ENCODE results near the gene RNF208. TPM values are rescaled to one million over a fixed set of nuclear protein-coding genes. Genes with fewer than 3 reads are reported as not detected.

RNF208 gene
- total RNA-seq, 1 donor from 2014 or later: 4.3 TPM

DNA sequence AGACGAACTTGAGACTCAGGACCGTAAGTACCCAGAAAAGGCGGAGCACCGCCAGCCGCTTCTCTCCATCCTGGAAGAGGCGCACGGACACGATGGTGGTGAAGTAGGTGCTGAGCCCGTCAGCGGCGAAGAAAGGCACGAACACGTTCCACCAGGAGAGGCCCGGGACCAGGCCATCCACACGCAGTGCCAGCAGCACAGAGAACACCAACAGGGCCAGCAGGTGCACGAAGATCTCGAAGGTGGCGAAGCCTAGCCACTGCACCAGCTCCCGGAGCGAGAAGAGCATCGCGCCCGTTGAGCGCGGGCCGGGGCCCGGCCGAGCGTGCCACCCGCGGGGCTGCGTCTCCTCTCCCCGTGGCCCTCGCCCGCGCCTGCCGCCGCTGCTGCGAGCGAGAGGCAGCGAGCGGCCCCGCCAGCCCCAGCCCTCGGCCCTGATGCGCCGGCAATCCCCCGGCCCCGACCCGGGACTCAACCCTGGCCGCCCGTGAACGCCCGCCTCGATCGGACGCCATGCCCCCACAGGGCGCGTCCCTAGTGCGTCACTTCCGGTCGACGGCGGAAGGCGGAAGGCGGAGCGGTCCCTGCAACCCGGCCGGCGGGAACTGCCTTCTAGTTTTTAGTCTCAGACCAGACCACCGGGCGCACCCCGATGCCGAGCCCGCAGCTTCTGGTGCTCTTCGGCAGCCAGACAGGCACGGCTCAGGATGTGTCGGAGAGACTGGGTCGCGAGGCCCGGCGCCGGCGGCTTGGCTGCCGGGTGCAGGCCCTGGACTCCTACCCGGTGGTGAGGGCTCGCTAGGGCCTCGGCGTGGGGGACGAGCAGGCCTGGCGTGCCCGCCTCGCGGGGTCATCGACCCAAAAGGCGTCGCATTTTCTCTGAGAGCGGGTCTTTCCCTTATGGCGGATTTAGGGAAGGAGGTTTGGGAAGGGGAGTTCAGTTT lies 16.6 kb downstream of the RNF208 start, which contains the start of the genes NDOR1 and TMEM203:
TSS of gene NDOR1 (plus strand) at position 575 of the 944 bp plus-strand sequence. CDS start at position 653, 78 bp downstream.
TSS of gene TMEM203 (minus strand) at position 523 of the 944 bp plus-strand sequence. CDS start at position 289, 234 bp downstream.
- Histone ChIP-seq H3K27me3 (ENCODE audit: insufficient read depth, low read length) (no peaks in the 10 kb centered on the region), H3K36me3 (ENCODE audit: insufficient read depth, low read length) (no peaks in the 10 kb centered on the region), H4K20me1 (ENCODE audit: insufficient read depth, low read length) (peaks cover 10% of the 10 kb centered on the region), H3K9ac (ENCODE audit: low read length) (peak within 1 kb of the TSS; percentile 97), H3K4me2 (ENCODE audit: low read length) (peak within 1 kb of the TSS; percentile 98), H3K4me1 (ENCODE audit: insufficient read depth, low read length) (peaks cover 23% of the 10 kb centered on the region), H3K79me2 (ENCODE audit: insufficient read depth, low read length) (peaks cover 53% of the 10 kb centered on the region), H3K4me3 (ENCODE audit: insufficient read depth, low read depth, low read length) (peak within 1 kb of the TSS; percentile 90), H3K27ac (ENCODE audit: low read depth, low read length) (peak within 1 kb of the TSS; percentile 85), H2AFZ (ENCODE audit: low read depth, low read length) (peak within 1 kb of the TSS; percentile 83), H3K9me3 (ENCODE audit: insufficient read depth, low read depth, low read length) (no peaks in the 10 kb centered on the region)
- no peaks in the 10 kb centered on the region for H3K9me3 Mint-ChIP-seq (ENCODE audit: unreplicated experiment)
- peaks cover 14% of the 10 kb centered on the region for H3K4me1 Mint-ChIP-seq (ENCODE audit: low read depth, unreplicated experiment)
- peaks cover 4% of the 10 kb centered on the region for H3K36me3 Mint-ChIP-seq (ENCODE audit: low read depth, unreplicated experiment)
- peak within 1 kb of the TSS; percentile 95 for H3K4me3 Mint-ChIP-seq (ENCODE audit: unreplicated experiment)
- H3K27ac Mint-ChIP-seq (ENCODE audit: unreplicated experiment): peak within 1 kb of the TSS; percentile 89
- TF ChIP-seq, protein P1, sequence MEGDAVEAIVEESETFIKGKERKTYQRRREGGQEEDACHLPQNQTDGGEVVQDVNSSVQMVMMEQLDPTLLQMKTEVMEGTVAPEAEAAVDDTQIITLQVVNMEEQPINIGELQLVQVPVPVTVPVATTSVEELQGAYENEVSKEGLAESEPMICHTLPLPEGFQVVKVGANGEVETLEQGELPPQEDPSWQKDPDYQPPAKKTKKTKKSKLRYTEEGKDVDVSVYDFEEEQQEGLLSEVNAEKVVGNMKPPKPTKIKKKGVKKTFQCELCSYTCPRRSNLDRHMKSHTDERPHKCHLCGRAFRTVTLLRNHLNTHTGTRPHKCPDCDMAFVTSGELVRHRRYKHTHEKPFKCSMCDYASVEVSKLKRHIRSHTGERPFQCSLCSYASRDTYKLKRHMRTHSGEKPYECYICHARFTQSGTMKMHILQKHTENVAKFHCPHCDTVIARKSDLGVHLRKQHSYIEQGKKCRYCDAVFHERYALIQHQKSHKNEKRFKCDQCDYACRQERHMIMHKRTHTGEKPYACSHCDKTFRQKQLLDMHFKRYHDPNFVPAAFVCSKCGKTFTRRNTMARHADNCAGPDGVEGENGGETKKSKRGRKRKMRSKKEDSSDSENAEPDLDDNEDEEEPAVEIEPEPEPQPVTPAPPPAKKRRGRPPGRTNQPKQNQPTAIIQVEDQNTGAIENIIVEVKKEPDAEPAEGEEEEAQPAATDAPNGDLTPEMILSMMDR (IDR thresholded peaks at IDR 0.05; ENCODE audit: insufficient read depth, low read depth, low read length): no peak
- no peak for TF ChIP-seq EZH2 (IDR thresholded peaks at IDR 0.05; ENCODE audit: insufficient read depth, low read length)
- H3K27me3 Mint-ChIP-seq (ENCODE audit: low read depth, unreplicated experiment): no peaks in the 10 kb centered on the region
- no peak for FAIRE-seq
- peak; percentile 62 for DNase-seq (ENCODE audit: low read depth)

GRCh38 chr9:137204731-137205125 lies 17.3 kb downstream of the RNF208 start:
- FAIRE-seq: no peak
- no peaks in the 10 kb centered on the region for H3K9me3 ChIP-seq (ENCODE audit: insufficient read depth, low read depth, low read length)
- H3K4me2 ChIP-seq (ENCODE audit: low read length): peak overlapping the region; percentile 98
- H3K27me3 ChIP-seq (ENCODE audit: insufficient read depth, low read length): no peaks in the 10 kb centered on the region
- peaks cover 2% of the 10 kb centered on the region for H3K36me3 Mint-ChIP-seq (ENCODE audit: low read depth, unreplicated experiment)
- H2AFZ ChIP-seq (ENCODE audit: low read depth, low read length): peak overlapping the region; percentile 83
- TF ChIP-seq, protein P1 (IDR thresholded peaks at IDR 0.05; ENCODE audit: insufficient read depth, low read depth, low read length): no peak
- TF ChIP-seq EZH2 (IDR thresholded peaks at IDR 0.05; ENCODE audit: insufficient read depth, low read length): no peak
- H3K27me3 Mint-ChIP-seq (ENCODE audit: low read depth, unreplicated experiment): no peaks in the 10 kb centered on the region
- peak overlapping the region; percentile 95 for H3K4me3 Mint-ChIP-seq (ENCODE audit: unreplicated experiment)
- peak overlapping the region; percentile 90 for H3K4me3 ChIP-seq (ENCODE audit: insufficient read depth, low read depth, low read length)
- peak overlapping the region; percentile 97 for H3K9ac ChIP-seq (ENCODE audit: low read length)
- H3K36me3 ChIP-seq (ENCODE audit: insufficient read depth, low read length): no peaks in the 10 kb centered on the region
- H3K27ac ChIP-seq (ENCODE audit: low read depth, low read length): peak overlapping the region; percentile 85
- H3K4me1 Mint-ChIP-seq (ENCODE audit: low read depth, unreplicated experiment): peaks cover 14% of the 10 kb centered on the region
- H4K20me1 ChIP-seq (ENCODE audit: insufficient read depth, low read length): peaks cover 10% of the 10 kb centered on the region
- H3K79me2 ChIP-seq (ENCODE audit: insufficient read depth, low read length): peaks cover 53% of the 10 kb centered on the region
- peaks cover 23% of the 10 kb centered on the region for H3K4me1 ChIP-seq (ENCODE audit: insufficient read depth, low read length)
- H3K27ac Mint-ChIP-seq (ENCODE audit: unreplicated experiment): peak overlapping the region; percentile 89
- no peaks in the 10 kb centered on the region for H3K9me3 Mint-ChIP-seq (ENCODE audit: unreplicated experiment)
- DNase-seq (ENCODE audit: low read depth): no peak
